Thymus (tissue), 11 donors: Measurements from ENCODE around the gene SPINK1. TPM values are rescaled to one million over a fixed set of nuclear protein-coding genes. Genes with fewer than 3 reads are reported as not detected.
"Not testable (repeated sequence)": the region's sequence is repeated elsewhere in the genome, so short reads cannot be mapped to it uniquely, and the experiment has no call there.

Source experiments
- DNase-seq, 9 donors: peaks; one replicate each; pipeline ENCODE4 v3.0.0-alpha.2; 2013; ENCODE audit warnings: low spot score in 9 of 9, low read depth in 6 of 9, missing footprints in 1 of 9
- H3K27ac ChIP-seq, 2 donors: one replicate each; pipeline ENCODE4 v1.5.1; 2013; ENCODE audit warnings: control low read depth in 1 of 2, low read depth in 1 of 2, low read length in 1 of 2, mild to moderate bottlenecking in 1 of 2, moderate library complexity in 1 of 2
- H3K27me3 ChIP-seq, 2 donors: one replicate each; pipeline ENCODE4 v1.5.1; 2013; ENCODE audit warnings: low read length in 1 of 2; ENCODE audit not compliant: control insufficient read depth in 2 of 2, insufficient read depth in 1 of 2
- H3K36me3 ChIP-seq, 2 donors: one replicate each; pipeline ENCODE4 v1.5.1; 2013; ENCODE audit warnings: low read length in 1 of 2, mild to moderate bottlenecking in 1 of 2, moderate library complexity in 1 of 2; ENCODE audit not compliant: control insufficient read depth in 2 of 2, insufficient read depth in 2 of 2
- H3K4me1 ChIP-seq, 2 donors: one replicate each; pipeline ENCODE4 v1.5.1; 2013; ENCODE audit warnings: low read length in 2 of 2; ENCODE audit not compliant: control insufficient read depth in 2 of 2, insufficient read depth in 2 of 2
- H3K4me3 ChIP-seq, 2 donors: one replicate each; pipeline ENCODE4 v1.5.1; 2013; ENCODE audit warnings: low read length in 2 of 2, control low read depth in 1 of 2, mild to moderate bottlenecking in 1 of 2
- H3K9me3 ChIP-seq, 2 donors: one replicate each; pipeline ENCODE4 v1.5.1; 2013; ENCODE audit warnings: low read length in 1 of 2, mild to moderate bottlenecking in 1 of 2; ENCODE audit not compliant: control insufficient read depth in 2 of 2, insufficient read depth in 1 of 2
- WGBS: extraction: QIAGEN DNeasy Blood & Tissue Kit; methylation state at CpG from one replicate; pipeline ENCODE4 v1.1.7; 2013; 5-methylcytosine and 5-hydroxymethylcytosine counted together
- polyA plus RNA-seq: library from polyadenylated mRNA; stranded (reverse); fragments of 200-250 nt; gene quantifications from one replicate; pipeline ENCODE4 v1.2.3, GENCODE V29; 2013
- total RNA-seq: library from RNA; stranded (reverse); fragments of 120-200 nt; gene quantifications from one replicate; pipeline ENCODE4 v1.2.4, GENCODE V29; 2013
- donor health status: healthy.

Gene SPINK1
- total and polyA plus RNA-seq, 2 donors = 1.5 to 7.3 TPM

DNA sequence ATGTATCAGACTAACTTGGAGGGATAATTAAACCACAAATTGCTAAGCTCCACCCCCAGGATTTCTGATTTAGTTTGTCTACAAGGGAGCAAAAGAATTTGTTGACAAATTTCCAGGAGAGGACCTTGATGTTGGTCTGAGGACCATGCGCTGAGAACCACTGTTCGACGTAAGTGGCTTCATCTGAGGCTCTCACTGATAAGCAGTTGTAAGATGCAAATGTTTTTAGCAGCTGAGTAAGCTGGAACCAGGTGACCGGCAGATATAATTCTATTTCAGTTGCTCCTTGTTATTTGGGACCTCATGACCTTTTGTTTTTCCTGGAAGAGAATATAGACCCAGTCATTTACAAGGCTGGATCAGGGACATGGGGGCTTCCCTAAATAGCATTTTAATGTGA lies 14.1 kb upstream of the SPINK1 start:
- H3K9me3 ChIP-seq = no peaks in the 10 kb centered on the region
- no peak for DNase-seq
- no peaks in the 10 kb centered on the region for H3K4me1 ChIP-seq
- H3K27ac ChIP-seq = no peak overlapping the region
- H3K36me3 ChIP-seq = no peaks in the 10 kb centered on the region
- H3K4me3 ChIP-seq = no peak overlapping the region
- no peaks in the 10 kb centered on the region for H3K27me3 ChIP-seq
- 98% methylated on average over 4 of the region's 4 CpGs for WGBS

DNA sequence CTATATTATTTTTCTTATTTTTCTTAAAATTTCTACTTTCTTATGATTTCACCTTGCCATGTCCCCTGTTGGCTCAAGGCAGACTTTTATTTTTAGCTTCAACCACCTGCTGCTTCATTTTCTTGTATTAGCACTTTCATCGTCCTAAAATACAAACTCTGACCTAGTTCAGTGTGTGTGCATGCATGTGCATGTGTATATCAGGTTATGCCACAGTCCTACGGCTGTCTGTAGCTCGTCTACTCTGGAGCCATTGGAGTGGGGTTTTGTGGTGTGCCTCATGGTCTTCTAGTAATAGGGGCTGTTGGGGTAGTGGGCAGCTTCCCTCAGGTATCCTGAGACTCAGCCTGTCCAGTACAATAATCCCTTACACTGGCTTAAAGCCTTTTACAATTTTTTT lies 13.4 kb upstream of the SPINK1 start:
- Histone ChIP-seq H3K4me3 (no peak overlapping the region), H3K36me3 (no peaks in the 10 kb centered on the region), H3K27me3 (no peaks in the 10 kb centered on the region), H3K9me3 (no peaks in the 10 kb centered on the region), H3K4me1 (no peaks in the 10 kb centered on the region), H3K27ac (no peak overlapping the region)
- DNase-seq = no peak
- 58% methylated on average over 3 of the region's 3 CpGs for WGBS

DNA sequence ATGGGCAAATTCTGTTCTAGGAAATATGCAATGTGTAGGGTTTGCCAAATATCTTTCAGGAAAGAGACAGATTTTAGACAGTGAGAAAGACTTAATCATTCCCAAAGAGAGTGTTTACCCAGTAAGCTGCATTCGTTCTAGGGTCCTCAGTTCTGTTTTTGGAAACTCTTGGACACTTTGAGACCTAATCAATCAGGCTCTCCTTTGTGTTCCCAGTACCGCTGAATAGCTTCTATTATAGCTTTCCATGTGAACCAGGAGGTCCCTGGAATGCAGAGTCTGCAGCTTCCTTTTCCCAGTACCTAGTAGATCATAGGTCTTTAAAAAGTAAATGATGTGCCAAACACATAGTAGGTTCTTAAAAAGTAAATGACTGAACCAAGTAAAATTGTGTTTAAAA lies 11.4 kb upstream of the SPINK1 start:
- H3K4me1 ChIP-seq = no peaks in the 10 kb centered on the region
- H3K9me3 ChIP-seq = no peaks in the 10 kb centered on the region
- no peaks in the 10 kb centered on the region for H3K36me3 ChIP-seq
- no peaks in the 10 kb centered on the region for H3K27me3 ChIP-seq
- H3K4me3 ChIP-seq = no peak overlapping the region
- H3K27ac ChIP-seq = no peak overlapping the region
- 85% methylated on average over 2 of the region's 2 CpGs for WGBS
- DNase-seq = no peak

DNA sequence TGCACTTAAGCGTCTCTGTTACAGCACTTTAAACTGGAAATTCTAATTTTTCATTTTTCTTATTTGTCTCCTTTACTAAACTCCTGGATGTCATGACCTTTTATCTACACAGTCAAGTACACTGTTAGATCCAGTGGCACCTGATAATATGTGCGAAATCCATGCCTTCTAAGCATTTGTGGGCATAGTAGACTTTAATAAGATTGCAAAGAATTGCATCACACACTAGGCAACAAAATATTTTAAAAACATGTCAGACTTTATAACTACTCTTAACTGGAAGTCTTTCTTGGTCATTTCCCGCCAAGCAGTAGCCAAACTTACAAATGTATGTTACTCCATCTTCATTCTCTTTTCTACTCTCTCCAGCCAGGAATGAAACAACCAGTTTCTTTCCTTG lies 5.0 kb upstream of the SPINK1 start:
- Histone ChIP-seq H3K4me1 (no peaks in the 10 kb centered on the region), H3K36me3 (no peaks in the 10 kb centered on the region), H3K27me3 (no peaks in the 10 kb centered on the region), H3K27ac (no peak overlapping the region), H3K9me3 (no peaks in the 10 kb centered on the region), H3K4me3 (no peak overlapping the region)
- DNase-seq = no peak
- 95% methylated on average over 3 of the region's 3 CpGs for WGBS

DNA sequence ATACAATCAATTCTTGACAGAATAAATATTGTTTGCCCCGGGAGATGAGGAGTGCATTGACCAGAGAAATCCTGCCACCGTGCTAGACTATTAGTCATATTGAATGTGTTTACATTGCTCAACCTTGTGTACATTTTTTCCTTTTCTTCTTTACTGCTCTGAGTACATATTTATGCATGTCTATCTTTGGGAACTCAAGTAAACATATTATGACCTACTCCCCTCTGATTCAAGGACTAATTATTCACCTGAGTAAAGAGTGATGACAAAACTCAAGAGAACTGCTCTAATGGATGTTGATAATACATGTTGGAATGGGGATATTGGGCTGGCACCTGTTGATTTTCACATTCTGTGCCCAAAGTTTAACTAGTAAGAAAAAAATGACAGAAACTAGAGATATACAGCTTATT lies 3.9 kb upstream of the SPINK1 start:
- no peaks in the 10 kb centered on the region for H3K27me3 ChIP-seq
- no peaks in the 10 kb centered on the region for H3K36me3 ChIP-seq
- no peaks in the 10 kb centered on the region for H3K9me3 ChIP-seq
- no peak overlapping the region for H3K4me3 ChIP-seq
- no peak overlapping the region for H3K27ac ChIP-seq
- 97% methylated on average over 2 of the region's 2 CpGs for WGBS
- no peak for DNase-seq
- no peaks in the 10 kb centered on the region for H3K4me1 ChIP-seq

DNA sequence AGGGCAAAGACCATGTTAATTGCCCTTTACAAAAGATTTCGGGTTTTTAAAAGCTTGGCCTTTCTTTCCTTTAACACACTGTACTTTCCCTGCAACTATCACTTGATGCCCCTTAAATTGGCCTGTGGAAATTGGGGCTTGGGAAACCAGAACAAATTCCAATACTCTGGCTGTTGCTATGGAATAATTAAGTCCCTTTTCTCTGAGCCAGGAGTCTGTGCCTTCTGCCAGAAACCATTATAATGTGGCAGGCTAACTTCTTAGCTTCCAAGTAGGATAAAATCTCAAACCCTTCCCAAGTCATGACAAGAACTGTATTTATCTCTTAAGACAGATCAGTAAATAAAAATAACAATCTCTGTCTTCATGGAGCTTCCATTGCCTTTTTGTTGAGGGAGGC lies 1.1 kb upstream of the SPINK1 start:
- H3K4me1 ChIP-seq = no peaks in the 10 kb centered on the region
- no peak for DNase-seq
- H3K27ac ChIP-seq = no peak overlapping the region
- 95% methylated on average over 1 of the region's 1 CpG for WGBS
- H3K4me3 ChIP-seq = no peak overlapping the region
- no peaks in the 10 kb centered on the region for H3K9me3 ChIP-seq
- H3K36me3 ChIP-seq = no peaks in the 10 kb centered on the region
- H3K27me3 ChIP-seq = no peaks in the 10 kb centered on the region

DNA sequence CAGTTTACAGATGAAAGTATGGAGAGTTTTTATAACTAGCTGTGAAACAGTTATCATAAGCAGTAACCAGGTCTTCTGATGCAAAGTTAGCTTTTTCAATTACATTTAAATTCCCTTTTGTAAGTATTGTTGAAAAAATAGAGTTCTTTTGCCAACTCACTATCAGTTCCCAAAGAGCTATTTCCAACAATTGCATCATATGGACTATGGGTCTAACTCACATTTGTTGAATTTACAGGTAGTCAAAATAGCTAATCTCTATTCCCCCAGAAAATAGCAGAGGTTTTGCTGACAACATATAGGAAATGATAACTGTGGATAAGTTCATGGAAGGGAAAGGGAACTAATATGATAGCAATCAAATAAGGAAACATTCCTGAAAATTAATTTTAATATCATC lies 1.4 kb downstream of the SPINK1 start:
- Histone ChIP-seq H3K36me3 (no peaks in the 10 kb centered on the region), H3K27me3 (no peaks in the 10 kb centered on the region), H3K27ac (no peak overlapping the region), H3K9me3 (no peaks in the 10 kb centered on the region), H3K4me1 (no peaks in the 10 kb centered on the region), H3K4me3 (no peak overlapping the region)
- no peak for DNase-seq

DNA sequence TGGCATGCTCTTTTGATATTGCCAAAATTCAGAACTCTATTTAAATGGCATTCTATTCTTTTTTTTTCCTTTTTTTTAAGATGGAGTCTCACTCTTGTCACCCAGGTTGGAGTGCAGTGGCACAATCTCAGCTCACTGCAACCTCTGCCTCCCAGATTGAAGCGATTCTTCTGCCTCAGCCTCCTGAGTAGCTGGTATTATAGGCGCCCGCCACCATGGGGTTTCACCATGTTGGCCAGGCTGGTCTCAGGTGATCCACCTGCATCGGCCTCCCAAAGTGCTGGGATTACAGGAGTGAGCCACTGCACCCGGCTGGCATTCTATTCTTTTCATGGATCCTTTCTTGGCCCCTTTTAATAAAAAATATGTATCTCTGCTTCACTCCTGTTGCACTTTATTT lies 4.5 kb downstream of the SPINK1 start:
- not testable (repeated sequence) for H3K27me3 ChIP-seq, H3K27ac ChIP-seq, H3K4me3 ChIP-seq, H3K4me1 ChIP-seq, H3K36me3 ChIP-seq, H3K9me3 ChIP-seq, DNase-seq
- 98% methylated on average over 5 of the region's 5 CpGs for WGBS

DNA sequence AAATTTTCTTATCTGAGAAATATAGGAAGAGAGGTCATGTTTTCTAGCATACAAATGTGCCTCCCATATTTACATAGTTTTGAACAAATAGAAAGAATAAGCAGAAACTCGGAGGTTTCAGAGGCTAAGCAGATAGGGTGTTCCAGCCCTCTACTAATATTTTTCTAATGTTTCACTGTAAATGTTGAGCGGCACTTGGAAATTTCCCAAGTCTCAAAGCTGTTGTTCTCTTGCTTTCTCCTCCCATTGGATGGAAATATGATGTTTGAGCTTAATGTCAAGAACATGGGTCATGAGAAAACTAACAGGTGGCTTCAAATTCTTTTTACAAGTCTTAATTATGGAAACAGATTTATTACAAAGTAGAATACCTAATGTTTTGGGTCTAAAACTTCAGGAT lies 5.1 kb downstream of the SPINK1 start:
- no peaks in the 10 kb centered on the region for H3K9me3 ChIP-seq
- no peaks in the 10 kb centered on the region for H3K36me3 ChIP-seq
- H3K27me3 ChIP-seq = no peaks in the 10 kb centered on the region
- no peak overlapping the region for H3K27ac ChIP-seq
- no peak for DNase-seq
- no peaks in the 10 kb centered on the region for H3K4me1 ChIP-seq
- no peak overlapping the region for H3K4me3 ChIP-seq
- WGBS = 96% methylated on average over 2 of the region's 2 CpGs
